DMS153 (cell line): ENCODE data around the gene CDH13.

Experiments used
- DNase-seq: peaks from one replicate; lab custom pipeline; 2025; lab: John Stamatoyannopoulos, UW

Gene CDH13

GRCh38 chr16:83768986-83769385, 1142.2 kb downstream of the CDH13 start:
- DNase-seq = no peak

GRCh38 chr16:83769397-83770008, 1142.7 kb downstream of the CDH13 start:
- no peak for DNase-seq

- peak; percentile 31 for DNase-seq
Observed at GRCh38 chr16:83771306-83771942, 1144.7 kb downstream of the CDH13 start.

GRCh38 chr16:83772806-83773205, 1146.0 kb downstream of the CDH13 start:
- no peak for DNase-seq

GRCh38 chr16:83774066-83774465, 1147.3 kb downstream of the CDH13 start:
- DNase-seq = no peak

- DNase-seq = no peak
Observed at GRCh38 chr16:83776944-83777343, 1150.2 kb downstream of the CDH13 start.

- no peak for DNase-seq
Observed at GRCh38 chr16:83779886-83780285, 1153.1 kb downstream of the CDH13 start.

GRCh38 chr16:83785455-83785854, 1158.7 kb downstream of the CDH13 start:
- no peak for DNase-seq

- DNase-seq = no peak
Observed at GRCh38 chr16:83789642-83790401, 1163.1 kb downstream of the CDH13 start.

GRCh38 chr16:83791916-83792315, 1165.1 kb downstream of the CDH13 start:
- no peak for DNase-seq

- DNase-seq = no peak
Observed at GRCh38 chr16:83792391-83792790, 1165.6 kb downstream of the CDH13 start.

- DNase-seq = no peak
Observed at GRCh38 chr16:83793179-83793578, 1166.4 kb downstream of the CDH13 start.

GRCh38 chr16:83794860-83795554, 1168.2 kb downstream of the CDH13 start:
- no peak for DNase-seq

- DNase-seq = peak; percentile 78
Observed at GRCh38 chr16:83797013-83797412, 1170.2 kb downstream of the CDH13 start.

GRCh38 chr16:83799336-83799735, 1172.6 kb downstream of the CDH13 start:
- no peak for DNase-seq

GRCh38 chr16:83802135-83802534, 1175.4 kb downstream of the CDH13 start:
- DNase-seq = no peak

- DNase-seq = no peak
Observed at GRCh38 chr16:83802554-83803205, 1175.9 kb downstream of the CDH13 start.

- no peak for DNase-seq
Observed at GRCh38 chr16:83803811-83804210, 1177.0 kb downstream of the CDH13 start.

GRCh38 chr16:83804366-83804765, 1177.6 kb downstream of the CDH13 start:
- DNase-seq = no peak

GRCh38 chr16:83806036-83806435, 1179.3 kb downstream of the CDH13 start:
- DNase-seq = no peak

- no peak for DNase-seq
Observed at GRCh38 chr16:83806731-83807130, 1180.0 kb downstream of the CDH13 start.

GRCh38 chr16:83807327-83807709, 1180.5 kb downstream of the CDH13 start:
- DNase-seq = no peak
